ENCODE data around the gene HOXB3. TPM values are rescaled to one million over a fixed set of nuclear protein-coding genes. Genes with fewer than 3 reads are reported as not detected.

HOXB3 gene
- total RNA-seq, 4 donors from 2014 or later = 1.3 to 5.5 (median 2.2) TPM

GRCh38 chr17:48584223-48584741 is 5.8 kb downstream of the HOXB3 start:
- Histone ChIP-seq H3K4me3 (no peak overlapping the region), H3K27ac (peak overlapping the region in 1 of 4 donors; percentile 62), H3K4me1 (peaks cover 9 to 11% of the 10 kb centered on the region in 2 donors), H3K36me3 (no peaks in the 10 kb centered on the region), H3K27me3 (peaks cover 47 to 62% (median 60%) of the 10 kb centered on the region in 3 donors), H3K9me3 (no peaks in the 10 kb centered on the region)
- in situ Hi-C loops (cut with MboI; ENCODE audit: low sequenced_read_pairs in 4 of 4) (no loop called here), intact Hi-C loops (cut with DNase I; ENCODE audit: low total_unique reads) (no loop called here)
- ATAC-seq (no peak), DNase-seq (no peak)
- TF ChIP-seq CTCF (IDR thresholded peaks at IDR 0.05 in 4 of 5, conservative IDR thresholded peaks at IDR 0.05 in 1 of 5) (no peak), POLR2A (IDR thresholded peaks at IDR 0.05) (no peak)

GRCh38 chr17:48583708-48584222 is 6.3 kb downstream of the HOXB3 start:
- no peak for ATAC-seq
- DNase-seq = no peak
- Histone ChIP-seq H3K27me3 (peaks cover 50 to 67% (median 65%) of the 10 kb centered on the region in 3 donors), H3K36me3 (no peaks in the 10 kb centered on the region), H3K4me1 (peaks cover 9 to 11% of the 10 kb centered on the region in 2 donors), H3K9me3 (no peaks in the 10 kb centered on the region), H3K4me3 (no peak overlapping the region), H3K27ac (peak overlapping the region in 3 of 4 donors; percentile 72 to 83 (median 79))
- intact Hi-C loops (cut with DNase I; ENCODE audit: low total_unique reads) = no loop called here
- TF ChIP-seq CTCF (IDR thresholded peaks at IDR 0.05 in 4 of 5, conservative IDR thresholded peaks at IDR 0.05 in 1 of 5) (no peak), POLR2A (IDR thresholded peaks at IDR 0.05) (no peak)
- in situ Hi-C loops (cut with MboI; ENCODE audit: low sequenced_read_pairs in 4 of 4) = no loop called here

GRCh38 chr17:48582750-48583069 is 7.3 kb downstream of the HOXB3 start:
- no peak for ATAC-seq
- in situ Hi-C loops (cut with MboI; ENCODE audit: low sequenced_read_pairs in 4 of 4) = no loop called here
- no peaks in the 10 kb centered on the region for H3K9me3 ChIP-seq
- TF ChIP-seq POLR2A (IDR thresholded peaks at IDR 0.05) = no peak
- no peak for TF ChIP-seq CTCF (IDR thresholded peaks at IDR 0.05 in 4 of 5, conservative IDR thresholded peaks at IDR 0.05 in 1 of 5)
- peaks cover 52 to 75% (median 59%) of the 10 kb centered on the region in 3 donors for H3K27me3 ChIP-seq
- intact Hi-C loops (cut with DNase I; ENCODE audit: low total_unique reads) = no loop called here
- peak overlapping the region in 3 of 4 donors; percentile 51 to 56 (median 54) for H3K4me3 ChIP-seq
- peaks cover 9 to 12% of the 10 kb centered on the region in 2 donors for H3K4me1 ChIP-seq
- H3K27ac ChIP-seq = peak overlapping the region; percentile 72 to 83 (median 76)
- no peak for DNase-seq
- H3K36me3 ChIP-seq = no peaks in the 10 kb centered on the region

- in situ Hi-C loops (cut with MboI; ENCODE audit: low sequenced_read_pairs in 4 of 4) = no loop called here
- no peaks in the 10 kb centered on the region for H3K9me3 ChIP-seq
- no peak for TF ChIP-seq CTCF (IDR thresholded peaks at IDR 0.05 in 4 of 5, conservative IDR thresholded peaks at IDR 0.05 in 1 of 5)
- TF ChIP-seq POLR2A (IDR thresholded peaks at IDR 0.05) = no peak
- ATAC-seq (no peak), DNase-seq (no peak)
- H3K27me3 ChIP-seq = peaks cover 38 to 78% (median 67%) of the 10 kb centered on the region in 3 donors
- peak overlapping the region; percentile 72 to 83 (median 76) for H3K27ac ChIP-seq
- H3K36me3 ChIP-seq = no peaks in the 10 kb centered on the region
- H3K4me3 ChIP-seq = peak overlapping the region in 1 of 4 donors; percentile 1
- peaks cover 5 to 9% of the 10 kb centered on the region in 2 donors for H3K4me1 ChIP-seq
- intact Hi-C loops (cut with DNase I; ENCODE audit: low total_unique reads) = loop anchor here (2.0 kb wide), 2 partner anchors 31 to 37 kb away; partner anchors contain the start of gene HOXB7
These were observed 10.1 kb downstream of the HOXB3 start for GRCh38 chr17:48579760-48580554.

All from gastrocnemius medialis (tissue), 4 donors.